ENCODE results near the gene TMEM207. TPM values are rescaled to one million over a fixed set of nuclear protein-coding genes. Genes with fewer than 3 reads are reported as not detected.

TMEM207 gene
- not detected for total RNA-seq
- total RNA-seq (2013) = not detected

GRCh38 chr3:190449801-190450200, at the start of gene TMEM207:
Gene TMEM207, minus strand, starts transcription at chr3:190449901. Its CDS starts 92 bp downstream, at chr3:190449809.
- H3K27ac Mint-ChIP-seq = no peak within 1 kb of the TSS
- Histone ChIP-seq H3K27ac (ENCODE audit: low read length) (no peak within 1 kb of the TSS), H3K9me3 (ENCODE audit: control insufficient read depth, insufficient read depth, low read length) (no peaks in the 10 kb centered on the region), H3K36me3 (ENCODE audit: control insufficient read depth, insufficient read depth, low read length) (no peaks in the 10 kb centered on the region), H3K4me1 (ENCODE audit: control insufficient read depth, insufficient read depth, low read length) (no peaks in the 10 kb centered on the region), H3K4me3 (ENCODE audit: low read length) (no peak within 1 kb of the TSS), H3K27me3 (ENCODE audit: control insufficient read depth, insufficient read depth, low read length) (peaks cover 2% of the 10 kb centered on the region)
- H3K36me3 Mint-ChIP-seq = no peaks in the 10 kb centered on the region
- ATAC-seq (no peak), DNase-seq (no peak)
- intact Hi-C loops (cut with micrococcal nuclease) = no loop called here
- TF ChIP-seq CTCF (IDR thresholded peaks at IDR 0.05) = no peak
- WGBS (ENCODE audit: insufficient coverage) = 100% methylated on average over 1 of the region's 1 CpG
- no peaks in the 10 kb centered on the region for H3K9me3 Mint-ChIP-seq
- peaks cover 0 to 6% of the 10 kb centered on the region in 2 donors for H3K27me3 Mint-ChIP-seq (ENCODE audit: low read depth in 2 of 2)
- no peaks in the 10 kb centered on the region for H3K4me1 Mint-ChIP-seq
- no peak within 1 kb of the TSS for H3K4me3 Mint-ChIP-seq

GRCh38 chr3:190499122-190499521, 49.4 kb upstream of the TMEM207 start:
- 45% methylated on average over 1 of the region's 2 CpGs for WGBS (ENCODE audit: insufficient coverage)
- Mint-ChIP-seq H3K27ac (no peak overlapping the region), H3K36me3 (no peaks in the 10 kb centered on the region), H3K27me3 (ENCODE audit: low read depth in 2 of 2) (peaks cover 22 to 73% of the 10 kb centered on the region in 2 donors), H3K4me1 (no peaks in the 10 kb centered on the region), H3K4me3 (no peak overlapping the region), H3K9me3 (no peaks in the 10 kb centered on the region)
- no peaks in the 10 kb centered on the region for H3K9me3 ChIP-seq (ENCODE audit: control insufficient read depth, insufficient read depth, low read length)
- intact Hi-C loops (cut with micrococcal nuclease) = no loop called here
- H3K4me1 ChIP-seq (ENCODE audit: control insufficient read depth, insufficient read depth, low read length) = no peaks in the 10 kb centered on the region
- no peak for DNase-seq
- peaks cover 10% of the 10 kb centered on the region for H3K27me3 ChIP-seq (ENCODE audit: control insufficient read depth, insufficient read depth, low read length)
- no peak overlapping the region for H3K4me3 ChIP-seq (ENCODE audit: low read length)
- H3K27ac ChIP-seq (ENCODE audit: low read length) = no peak overlapping the region
- no peaks in the 10 kb centered on the region for H3K36me3 ChIP-seq (ENCODE audit: control insufficient read depth, insufficient read depth, low read length)
- ATAC-seq = no peak
- TF ChIP-seq CTCF (IDR thresholded peaks at IDR 0.05) = no peak

GRCh38 chr3:190498293-190498692, 48.6 kb upstream of the TMEM207 start:
- no peaks in the 10 kb centered on the region for H3K4me1 Mint-ChIP-seq
- no peaks in the 10 kb centered on the region for H3K4me1 ChIP-seq (ENCODE audit: control insufficient read depth, insufficient read depth, low read length)
- H3K27me3 Mint-ChIP-seq (ENCODE audit: low read depth in 2 of 2) = peaks cover 22 to 76% of the 10 kb centered on the region in 2 donors
- H3K27me3 ChIP-seq (ENCODE audit: control insufficient read depth, insufficient read depth, low read length) = peaks cover 10% of the 10 kb centered on the region
- no peak overlapping the region for H3K27ac ChIP-seq (ENCODE audit: low read length)
- DNase-seq (no peak), ATAC-seq (no peak)
- H3K9me3 Mint-ChIP-seq = no peaks in the 10 kb centered on the region
- no peak for TF ChIP-seq CTCF (IDR thresholded peaks at IDR 0.05)
- intact Hi-C loops (cut with micrococcal nuclease) = loop anchor here (1.0 kb wide), 1 partner anchor 35 kb away; no protein-coding TSS in a partner anchor
- H3K27ac Mint-ChIP-seq = no peak overlapping the region
- 100% methylated on average over 1 of the region's 2 CpGs for WGBS (ENCODE audit: insufficient coverage)
- H3K4me3 ChIP-seq (ENCODE audit: low read length) = no peak overlapping the region
- H3K36me3 ChIP-seq (ENCODE audit: control insufficient read depth, insufficient read depth, low read length) = no peaks in the 10 kb centered on the region
- no peaks in the 10 kb centered on the region for H3K36me3 Mint-ChIP-seq
- H3K4me3 Mint-ChIP-seq = no peak overlapping the region
- no peaks in the 10 kb centered on the region for H3K9me3 ChIP-seq (ENCODE audit: control insufficient read depth, insufficient read depth, low read length)

GRCh38 chr3:190497811-190498210, 48.1 kb upstream of the TMEM207 start:
- no peaks in the 10 kb centered on the region for H3K9me3 Mint-ChIP-seq
- ATAC-seq (no peak), DNase-seq (no peak)
- intact Hi-C loops (cut with micrococcal nuclease) = loop anchor here (1.0 kb wide), 1 partner anchor 35 kb away; no protein-coding TSS in a partner anchor
- Histone ChIP-seq H3K27me3 (ENCODE audit: control insufficient read depth, insufficient read depth, low read length) (peaks cover 10% of the 10 kb centered on the region), H3K4me1 (ENCODE audit: control insufficient read depth, insufficient read depth, low read length) (no peaks in the 10 kb centered on the region), H3K36me3 (ENCODE audit: control insufficient read depth, insufficient read depth, low read length) (no peaks in the 10 kb centered on the region), H3K4me3 (ENCODE audit: low read length) (no peak overlapping the region), H3K9me3 (ENCODE audit: control insufficient read depth, insufficient read depth, low read length) (no peaks in the 10 kb centered on the region), H3K27ac (ENCODE audit: low read length) (no peak overlapping the region)
- H3K4me3 Mint-ChIP-seq = no peak overlapping the region
- WGBS (ENCODE audit: insufficient coverage) = 87% methylated on average over 3 of the region's 3 CpGs
- H3K4me1 Mint-ChIP-seq = no peaks in the 10 kb centered on the region
- H3K36me3 Mint-ChIP-seq = no peaks in the 10 kb centered on the region
- H3K27me3 Mint-ChIP-seq (ENCODE audit: low read depth in 2 of 2) = peaks cover 21 to 72% of the 10 kb centered on the region in 2 donors
- no peak for TF ChIP-seq CTCF (IDR thresholded peaks at IDR 0.05)
- H3K27ac Mint-ChIP-seq = no peak overlapping the region
